Measurements from ENCODE around the gene FAM168A. TPM values are rescaled to one million over a fixed set of nuclear protein-coding genes. Genes with fewer than 3 reads are reported as not detected.

Gene FAM168A
- total RNA-seq, 2 donors from 2014 or later, result 34.0 to 36.0 TPM

DNA sequence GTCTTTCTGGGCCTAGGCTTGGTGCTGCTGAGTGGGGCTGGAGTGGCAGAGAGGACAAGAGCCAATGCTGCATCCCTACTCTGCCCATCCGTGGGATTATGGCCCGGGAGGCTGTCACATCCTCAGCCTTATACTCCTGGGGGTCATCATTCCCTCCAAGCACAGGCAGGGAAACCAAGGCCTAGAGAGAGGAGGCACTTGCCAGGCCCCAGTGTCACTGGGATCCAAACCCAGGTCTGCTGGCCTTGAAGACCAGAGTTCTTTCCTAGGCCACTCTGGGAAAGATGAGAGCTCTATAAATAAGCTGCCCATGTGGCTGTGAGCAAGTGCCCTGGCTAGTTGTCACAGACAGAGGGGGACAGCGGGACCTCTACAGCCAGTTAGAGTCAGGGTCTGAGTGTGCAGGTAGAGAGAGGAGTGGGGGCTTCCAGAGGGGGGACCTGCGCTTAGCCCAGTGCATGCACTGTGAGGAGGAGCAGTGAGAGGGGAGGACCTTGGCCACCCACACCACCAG is 217.0 kb downstream of the FAM168A start:
- Histone ChIP-seq H3K9me3 (no peaks in the 10 kb centered on the region), H3K27me3 (replicated peaks; ENCODE audit: insufficient read depth) (no peaks in the 10 kb centered on the region), H3K27ac (no peak overlapping the region), H3K4me1 (ENCODE audit: control insufficient read depth in 1 of 2, low read depth in 2 of 2) (peaks cover 3 to 29% of the 10 kb centered on the region in 2 donors), H3K4me3 (no peak overlapping the region), H3K36me3 (no peaks in the 10 kb centered on the region)
- TF ChIP-seq CTCF (IDR thresholded peaks at IDR 0.05), result no peak
- DNase-seq (ENCODE audit: low spot score), result no peak
- no peak for ATAC-seq (ENCODE audit: insufficient number of reproducible peaks, low FRiP score, low read depth)

- Histone ChIP-seq H3K9me3 (no peaks in the 10 kb centered on the region), H3K4me3 (no peak overlapping the region), H3K4me1 (ENCODE audit: control insufficient read depth in 1 of 2, low read depth in 2 of 2) (peaks cover 3 to 31% of the 10 kb centered on the region in 2 donors), H3K27ac (no peak overlapping the region), H3K36me3 (no peaks in the 10 kb centered on the region), H3K27me3 (replicated peaks; ENCODE audit: insufficient read depth) (no peaks in the 10 kb centered on the region)
- no peak for ATAC-seq (ENCODE audit: insufficient number of reproducible peaks, low FRiP score, low read depth)
- DNase-seq (ENCODE audit: low spot score), result no peak
- no peak for TF ChIP-seq CTCF (IDR thresholded peaks at IDR 0.05)
Measured at GRCh38 chr11:73380331-73380730, 217.6 kb downstream of the FAM168A start.

- DNase-seq (ENCODE audit: low spot score) (no peak), ATAC-seq (ENCODE audit: insufficient number of reproducible peaks, low FRiP score, low read depth) (no peak)
- Histone ChIP-seq H3K4me1 (ENCODE audit: control insufficient read depth in 1 of 2, low read depth in 2 of 2) (peaks cover 3 to 31% of the 10 kb centered on the region in 2 donors), H3K9me3 (no peaks in the 10 kb centered on the region), H3K4me3 (no peak overlapping the region), H3K36me3 (no peaks in the 10 kb centered on the region), H3K27me3 (replicated peaks; ENCODE audit: insufficient read depth) (no peaks in the 10 kb centered on the region), H3K27ac (no peak overlapping the region)
- TF ChIP-seq CTCF (IDR thresholded peaks at IDR 0.05), result no peak
Measured at GRCh38 chr11:73379189-73379880, 218.6 kb downstream of the FAM168A start.

DNA sequence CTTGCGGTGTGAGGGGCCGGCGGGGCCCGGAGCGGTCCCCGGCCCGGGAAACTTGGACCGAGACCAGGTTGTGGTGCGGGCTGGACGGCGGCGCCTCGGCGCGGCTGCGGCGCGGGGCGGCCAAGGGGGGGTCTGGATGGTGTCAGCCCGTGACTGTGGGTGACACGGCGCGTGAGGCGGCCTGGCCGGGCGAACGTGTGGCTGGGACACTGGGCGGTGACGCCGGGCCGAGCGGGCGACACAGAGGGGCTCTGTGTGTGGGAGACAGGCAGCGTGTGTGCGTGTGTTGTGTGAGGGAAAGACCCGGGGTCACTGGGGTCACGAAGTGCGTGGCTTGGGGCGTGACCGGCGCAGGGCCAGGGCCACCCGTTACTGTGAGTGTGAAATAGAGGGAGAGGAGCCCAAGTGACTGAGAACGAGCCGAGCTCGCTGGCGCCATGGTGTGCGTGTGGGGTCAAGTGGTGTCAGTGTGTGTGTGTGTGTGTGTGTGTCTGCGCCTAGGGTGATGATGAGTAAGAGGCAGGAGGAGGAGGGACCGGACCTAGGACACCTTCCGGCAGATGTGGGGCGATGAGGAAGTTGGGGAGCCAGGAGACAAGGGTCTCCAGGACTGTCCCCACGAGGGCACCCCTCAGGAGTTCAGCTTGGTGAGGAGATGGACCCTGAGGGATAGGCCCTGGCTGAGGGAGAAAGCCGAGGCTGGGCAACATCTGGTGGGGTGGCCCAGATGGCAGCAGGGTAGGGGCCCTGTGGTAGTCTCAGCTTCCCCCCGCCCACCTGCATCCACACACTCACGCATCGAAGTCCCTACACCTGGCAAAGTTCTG is 220.9 kb downstream of the FAM168A start:
- H3K4me3 ChIP-seq, result peak overlapping the region; percentile 77
- no peaks in the 10 kb centered on the region for H3K36me3 ChIP-seq
- peaks cover 3 to 40% of the 10 kb centered on the region in 2 donors for H3K4me1 ChIP-seq (ENCODE audit: control insufficient read depth in 1 of 2, low read depth in 2 of 2)
- no peaks in the 10 kb centered on the region for H3K27me3 ChIP-seq (replicated peaks; ENCODE audit: insufficient read depth)
- DNase-seq (ENCODE audit: low spot score), result peak; percentile 51
- peak overlapping the region; percentile 83 to 84 for H3K27ac ChIP-seq
- H3K9me3 ChIP-seq, result no peaks in the 10 kb centered on the region
- no peak for TF ChIP-seq CTCF (IDR thresholded peaks at IDR 0.05)
- no peak for ATAC-seq (ENCODE audit: insufficient number of reproducible peaks, low FRiP score, low read depth)

DNA sequence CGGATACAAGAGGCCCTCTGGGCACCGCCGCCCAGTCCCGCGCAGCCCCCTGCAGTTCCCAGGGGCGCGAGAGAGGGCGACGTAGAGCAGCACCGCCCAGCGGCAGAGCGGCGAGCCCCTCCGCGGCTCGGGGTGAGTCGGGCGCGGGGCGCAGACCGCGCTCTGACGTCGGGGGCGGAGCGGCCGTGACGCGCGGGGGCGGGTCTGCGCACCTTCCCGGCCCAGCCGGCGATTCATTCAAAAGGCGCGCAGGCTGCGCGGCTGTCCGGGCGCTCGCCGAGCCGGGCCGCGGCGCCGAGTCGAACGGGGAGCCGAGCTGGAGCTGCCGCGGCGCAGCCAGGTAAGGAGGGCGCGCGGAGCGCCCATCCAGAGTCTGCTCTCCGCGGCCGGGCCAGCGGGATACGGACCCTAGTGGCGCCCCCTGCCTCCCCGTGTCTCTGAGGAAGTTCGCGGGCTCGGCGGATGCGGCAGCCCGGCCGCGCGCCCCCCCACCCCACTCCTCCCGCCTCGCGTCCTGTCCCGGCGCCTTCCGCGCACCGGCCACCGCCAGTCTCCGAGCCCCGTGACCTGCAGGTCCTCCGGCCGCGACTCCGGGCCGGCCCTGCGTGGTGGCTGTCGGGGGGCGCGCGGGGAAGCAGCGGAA is 221.6 kb downstream of the FAM168A start, which contains the start of gene RELT:
TSS of gene RELT (plus strand) at position 240 of the 643 bp plus-strand sequence. CDS start 12,738 bp downstream, outside the sequence.
- ATAC-seq (ENCODE audit: insufficient number of reproducible peaks, low FRiP score, low read depth) (peak; percentile 82), DNase-seq (ENCODE audit: low spot score) (peak; percentile 20)
- H3K4me3 ChIP-seq, result peak within 1 kb of the TSS; percentile 77
- H3K27me3 ChIP-seq (replicated peaks; ENCODE audit: insufficient read depth), result no peaks in the 10 kb centered on the region
- peak within 1 kb of the TSS; percentile 83 to 84 for H3K27ac ChIP-seq
- H3K9me3 ChIP-seq, result no peaks in the 10 kb centered on the region
- H3K36me3 ChIP-seq, result no peaks in the 10 kb centered on the region
- peak; percentile 95 for TF ChIP-seq CTCF (IDR thresholded peaks at IDR 0.05)
- H3K4me1 ChIP-seq (ENCODE audit: control insufficient read depth in 1 of 2, low read depth in 2 of 2), result peaks cover 3 to 42% of the 10 kb centered on the region in 2 donors
